PC-3 (cell line): Measurements from ENCODE around the gene FH. TPM values are rescaled to one million over a fixed set of nuclear protein-coding genes. Genes with fewer than 3 reads are reported as not detected.

Source experiments
- ATAC-seq: fragments of 200-7000 bp; cut with Tn5 transposase; 2 replicates; pipeline ENCODE4 v1.9.1; 2020; ENCODE audit warnings: mild to moderate bottlenecking, moderate library complexity
- BruUV-seq: library from RNA; stranded (reverse); fragments of 400-500 nt; replicated peaks from 2 replicates; lab custom pipeline; 2021; lab: Mats Ljungman, UMichigan
- CTCF ChIA-PET: fragments of 300-600 bp; sonication (Branson Sonifier 250); formaldehyde crosslinking; loops from one replicate; lab custom pipeline; 2022; ENCODE audit warnings: antibody characterized with exemption; lab: Charles Lee
- POLR2A ChIA-PET: fragments of 300-600 bp; sonication (Branson Sonifier 250); formaldehyde crosslinking; loops from one replicate; lab custom pipeline; 2022; ENCODE audit warnings: antibody characterized with exemption; ENCODE audit not compliant: unreplicated experiment; lab: Charles Lee
- DNase-seq: peaks from one replicate; pipeline ENCODE4 v3.0.0-alpha.2; 2015
- H2AFZ ChIP-seq: fragments of 300-600 bp; sonication (generic); 2 replicates; pipeline ENCODE4 v1.6.0; 2016; ENCODE audit warnings: antibody characterized with exemption, low read length
- H3F3A ChIP-seq: fragments of 300-600 bp; sonication (generic); one replicate; pipeline ENCODE4 v1.6.0; 2017; ENCODE audit warnings: antibody characterized with exemption, low read length, control low read depth, mild to moderate bottlenecking; ENCODE audit not compliant: unreplicated experiment
- H3K27ac ChIP-seq: fragments of 300-600 bp; sonication (generic); 2 replicates; pipeline ENCODE4 v1.5.1; 2016; ENCODE audit warnings: mild to moderate bottlenecking, low read length
- H3K27me3 ChIP-seq: fragments of 300-600 bp; sonication (generic); 2 replicates; pipeline ENCODE4 v1.6.1; 2016; ENCODE audit warnings: low read length, mixed read lengths
- H3K36me3 ChIP-seq: fragments of 300-600 bp; sonication (generic); 2 replicates; pipeline ENCODE4 v1.6.1; 2016; ENCODE audit warnings: low read depth, mixed run types, low read length, mixed read lengths
- H3K4me1 ChIP-seq: fragments of 300-600 bp; sonication (generic); 2 replicates; pipeline ENCODE4 v1.5.1; 2016; ENCODE audit warnings: low read length; ENCODE audit not compliant: insufficient read depth
- H3K4me2 ChIP-seq: fragments of 300-600 bp; sonication (generic); 2 replicates; pipeline ENCODE4 v1.6.0; 2016; ENCODE audit warnings: low read length
- H3K4me3 ChIP-seq: fragments of 300-600 bp; sonication (generic); 2 replicates; pipeline ENCODE4 v1.5.1; 2016; ENCODE audit warnings: mild to moderate bottlenecking, low read length, mixed read lengths
- H3K79me2 ChIP-seq: fragments of 300-600 bp; sonication (generic); 2 replicates; pipeline ENCODE4 v1.6.1; 2017; ENCODE audit warnings: low read length, mixed read lengths
- H3K9ac ChIP-seq: fragments of 300-600 bp; sonication (generic); 2 replicates; pipeline ENCODE4 v1.6.0; 2016; ENCODE audit warnings: mild to moderate bottlenecking, low read length
- H3K9me2 ChIP-seq: fragments of 300-600 bp; sonication (generic); replicated peaks from 2 replicates; pipeline ENCODE4 v1.6.1; 2016; ENCODE audit warnings: mixed run types, low read length, mixed read lengths
- H3K9me3 ChIP-seq: fragments of 300-600 bp; sonication (generic); 2 replicates; pipeline ENCODE4 v1.6.1; 2016; ENCODE audit warnings: low read length, mixed read lengths
- H4K20me1 ChIP-seq: fragments of 300-600 bp; sonication (generic); 2 replicates; pipeline ENCODE4 v1.6.1; 2016; ENCODE audit warnings: low read length, mixed read lengths
- EZH2 ChIP-seq: fragments of 300-600 bp; sonication (generic); IDR thresholded peaks from one replicate; pipeline ENCODE4 v1.6.1; 2017; ENCODE audit warnings: antibody characterized with exemption, mild to moderate bottlenecking, low read length; ENCODE audit not compliant: unreplicated experiment
- EZH2phosphoT487 ChIP-seq: fragments of 300-600 bp; sonication (generic); IDR thresholded peaks from 2 replicates; pipeline ENCODE4 v1.6.1; 2018; ENCODE audit warnings: mild to moderate bottlenecking, antibody characterized with exemption, low read length, borderline replicate concordance
- intact Hi-C: fragments of 100-400 bp; cut with micrococcal nuclease; formaldehyde crosslinking; loops from 2 replicates; pipeline ENCODE4 v1.9.0; 2023
- total RNA-seq: library from RNA; depleted of rRNA; stranded (reverse); fragments of >200 nt; gene quantifications from 2 replicates; pipeline ENCODE4 v1.2.3, GENCODE V29; 2014
- TF ChIP-seq, protein P1 (sequence below): fragments of 300-600 bp; sonication (generic); conservative IDR thresholded peaks from 2 replicates; pipeline ENCODE4 v1.5.1; 2017; ENCODE audit warnings: antibody characterized with exemption, low read depth, mild to moderate bottlenecking, low read length

The FH gene
- total RNA-seq, 1 experiment from 2014 or later = 201 TPM

DNA sequence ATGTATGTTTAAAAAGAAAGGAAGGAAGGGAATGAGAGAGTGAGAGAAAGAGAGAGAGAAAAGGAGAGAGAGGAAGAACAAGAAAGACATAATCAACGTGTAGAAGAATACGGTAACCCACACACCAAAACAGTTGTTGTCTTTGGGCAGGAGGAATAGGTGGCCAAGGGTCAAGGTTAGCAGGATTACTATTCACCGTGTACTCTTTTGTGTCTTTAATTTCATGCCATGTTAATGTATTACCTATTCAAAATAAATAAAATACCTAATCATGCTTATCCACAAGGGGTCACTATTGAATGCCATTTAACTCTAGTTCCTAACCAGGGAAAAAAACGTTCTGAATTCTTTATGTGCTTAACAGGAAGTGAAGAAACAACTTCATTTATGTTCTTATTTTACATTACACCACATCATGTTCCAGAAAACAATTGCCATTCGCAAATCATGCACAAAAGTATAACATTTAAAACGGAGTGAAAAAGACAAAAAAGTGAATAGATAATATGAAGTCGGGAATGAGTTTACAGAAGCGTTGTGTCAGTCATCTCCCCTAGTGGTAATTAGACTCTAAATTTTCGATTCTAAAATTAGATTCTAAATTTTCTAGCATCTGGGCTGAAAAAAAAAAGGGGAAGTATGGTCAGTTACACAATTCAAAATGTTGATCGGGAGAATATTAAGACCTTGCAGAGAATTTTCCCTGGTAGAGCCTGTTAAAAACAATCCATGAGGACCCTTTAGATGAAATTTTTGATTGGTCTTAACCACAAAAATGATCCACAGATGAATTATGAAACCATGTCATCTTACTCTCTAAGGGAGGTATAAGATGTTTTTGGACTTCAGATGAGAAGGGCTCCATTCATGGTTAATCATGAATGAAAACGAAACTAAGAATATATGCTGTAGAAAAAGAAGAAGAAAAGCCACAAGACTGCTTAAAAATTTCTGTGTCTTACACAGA lies 11.9 kb upstream of the FH start:
- no peaks in the 10 kb centered on the region for H3K9me3 ChIP-seq
- ATAC-seq = peak; percentile 91
- H2AFZ ChIP-seq = peak overlapping the region; percentile 78
- intact Hi-C loops = loop anchor here (1.0 to 5.0 kb wide), 9 partner anchors 61 to 486 kb away; no protein-coding TSS in a partner anchor
- H3K4me3 ChIP-seq = peak overlapping the region; percentile 69
- peak overlapping the region; percentile 69 for H3K9ac ChIP-seq
- no peaks in the 10 kb centered on the region for H3K27me3 ChIP-seq
- peak overlapping the region; percentile 47 for H3K27ac ChIP-seq
- peak; percentile 97 for DNase-seq
- H3K36me3 ChIP-seq = no peaks in the 10 kb centered on the region
- no peaks in the 10 kb centered on the region for H3F3A ChIP-seq
- no peaks in the 10 kb centered on the region for H3K9me2 ChIP-seq
- H4K20me1 ChIP-seq = no peaks in the 10 kb centered on the region
- peaks cover 29% of the 10 kb centered on the region for H3K4me1 ChIP-seq
- CTCF ChIA-PET = interaction anchor here (0.5 to 1.3 kb wide), 5 partner anchors 59 to 96 kb away, joined by 3 to 7 read pairs (median 3); no protein-coding TSS in a partner anchor
- no peaks in the 10 kb centered on the region for H3K79me2 ChIP-seq
- BruUV-seq = TSS peak; percentile 52
- POLR2A ChIA-PET = no interaction called here
- peak overlapping the region; percentile 88 for H3K4me2 ChIP-seq
- TF ChIP-seq, protein P1, sequence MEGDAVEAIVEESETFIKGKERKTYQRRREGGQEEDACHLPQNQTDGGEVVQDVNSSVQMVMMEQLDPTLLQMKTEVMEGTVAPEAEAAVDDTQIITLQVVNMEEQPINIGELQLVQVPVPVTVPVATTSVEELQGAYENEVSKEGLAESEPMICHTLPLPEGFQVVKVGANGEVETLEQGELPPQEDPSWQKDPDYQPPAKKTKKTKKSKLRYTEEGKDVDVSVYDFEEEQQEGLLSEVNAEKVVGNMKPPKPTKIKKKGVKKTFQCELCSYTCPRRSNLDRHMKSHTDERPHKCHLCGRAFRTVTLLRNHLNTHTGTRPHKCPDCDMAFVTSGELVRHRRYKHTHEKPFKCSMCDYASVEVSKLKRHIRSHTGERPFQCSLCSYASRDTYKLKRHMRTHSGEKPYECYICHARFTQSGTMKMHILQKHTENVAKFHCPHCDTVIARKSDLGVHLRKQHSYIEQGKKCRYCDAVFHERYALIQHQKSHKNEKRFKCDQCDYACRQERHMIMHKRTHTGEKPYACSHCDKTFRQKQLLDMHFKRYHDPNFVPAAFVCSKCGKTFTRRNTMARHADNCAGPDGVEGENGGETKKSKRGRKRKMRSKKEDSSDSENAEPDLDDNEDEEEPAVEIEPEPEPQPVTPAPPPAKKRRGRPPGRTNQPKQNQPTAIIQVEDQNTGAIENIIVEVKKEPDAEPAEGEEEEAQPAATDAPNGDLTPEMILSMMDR = peak; percentile 96
- TF ChIP-seq EZH2phosphoT487 (no peak), EZH2 (no peak)

DNA sequence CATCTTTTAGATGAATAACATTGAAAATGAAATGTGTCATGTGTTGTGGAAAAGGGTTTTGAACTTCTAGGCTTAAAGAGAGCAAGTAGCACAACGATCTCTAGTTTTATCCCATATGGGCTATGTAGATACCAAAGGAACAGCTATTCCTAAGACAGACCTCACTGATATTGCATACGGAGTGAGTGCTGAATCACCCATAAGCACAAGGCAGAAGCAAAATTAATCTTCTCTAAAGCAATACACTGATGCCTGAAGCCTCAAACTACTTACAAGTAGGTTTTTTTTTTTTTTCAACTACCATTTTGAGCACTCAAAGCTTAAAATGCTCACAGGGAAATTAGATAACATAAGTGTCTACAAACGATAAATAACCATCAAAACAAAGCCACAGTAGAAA lies 7.6 kb upstream of the FH start:
- Histone ChIP-seq H3K9me3 (no peaks in the 10 kb centered on the region), H3K9me2 (no peaks in the 10 kb centered on the region), H2AFZ (no peak overlapping the region), H3K79me2 (no peaks in the 10 kb centered on the region), H4K20me1 (no peaks in the 10 kb centered on the region), H3K4me3 (no peak overlapping the region), H3K9ac (no peak overlapping the region), H3K4me2 (no peak overlapping the region), H3K4me1 (peaks cover 9% of the 10 kb centered on the region), H3K27ac (no peak overlapping the region), H3K27me3 (no peaks in the 10 kb centered on the region), H3F3A (no peaks in the 10 kb centered on the region), H3K36me3 (no peaks in the 10 kb centered on the region)
- BruUV-seq = no TSS peak
- TF ChIP-seq EZH2phosphoT487 (no peak), EZH2 (no peak)
- TF ChIP-seq, protein P1 = no peak
- intact Hi-C loops = no loop called here
- ChIA-PET POLR2A (no interaction called here), CTCF (no interaction called here)
- ATAC-seq (no peak), DNase-seq (no peak)

DNA sequence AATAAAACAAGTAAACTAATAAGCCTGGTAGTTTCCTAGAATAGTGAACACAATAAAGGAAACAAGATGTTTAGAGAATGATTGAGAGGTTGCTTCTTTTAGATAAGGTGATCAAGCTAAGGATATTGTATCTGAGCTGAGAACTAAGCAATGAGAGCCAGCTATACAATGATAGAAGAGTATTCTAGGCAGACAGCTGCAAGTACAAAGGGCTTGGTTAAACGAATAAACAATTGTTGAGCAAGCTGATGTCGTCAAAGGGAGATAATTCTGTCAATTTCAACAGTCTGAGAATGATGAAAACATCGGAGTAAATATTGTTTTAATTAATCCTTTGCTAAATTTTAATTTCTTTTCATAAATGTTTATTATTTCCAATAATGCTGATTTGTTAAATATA lies 5.5 kb upstream of the FH start:
- ATAC-seq = no peak
- H3K79me2 ChIP-seq = no peaks in the 10 kb centered on the region
- H3K4me2 ChIP-seq = no peak overlapping the region
- H3K4me1 ChIP-seq = peaks cover 9% of the 10 kb centered on the region
- H3F3A ChIP-seq = no peaks in the 10 kb centered on the region
- BruUV-seq = no TSS peak
- ChIA-PET POLR2A (interaction anchor here (0.5 kb wide), 1 partner anchor 114 kb away, joined by 3 read pairs; no protein-coding TSS in a partner anchor), CTCF (interaction anchor here (0.6 kb wide), 1 partner anchor 119 kb away, joined by 3 read pairs; no protein-coding TSS in a partner anchor)
- TF ChIP-seq EZH2phosphoT487 (no peak), EZH2 (no peak)
- TF ChIP-seq, protein P1 = no peak
- intact Hi-C loops = no loop called here
- DNase-seq = no peak
- H2AFZ ChIP-seq = no peak overlapping the region
- no peak overlapping the region for H3K27ac ChIP-seq
- H3K9me2 ChIP-seq = no peaks in the 10 kb centered on the region
- H3K9me3 ChIP-seq = no peaks in the 10 kb centered on the region
- H3K27me3 ChIP-seq = no peaks in the 10 kb centered on the region
- H3K4me3 ChIP-seq = no peak overlapping the region
- no peak overlapping the region for H3K9ac ChIP-seq
- H4K20me1 ChIP-seq = no peaks in the 10 kb centered on the region
- H3K36me3 ChIP-seq = no peaks in the 10 kb centered on the region
